GM12801 (cell line): ENCODE results near the gene PACS2.

Experiments used
- TF ChIP-seq, protein P1 (sequence below): IDR thresholded peaks from one replicate; pipeline ENCODE4 v1.5.1; 2011; ENCODE audit warnings: control low read depth; ENCODE audit not compliant: insufficient read length; ENCODE audit errors: extremely low read depth

Gene PACS2

GRCh38 chr14:105343194-105343593, 28.6 kb downstream of the PACS2 start:
- TF ChIP-seq, protein P1, sequence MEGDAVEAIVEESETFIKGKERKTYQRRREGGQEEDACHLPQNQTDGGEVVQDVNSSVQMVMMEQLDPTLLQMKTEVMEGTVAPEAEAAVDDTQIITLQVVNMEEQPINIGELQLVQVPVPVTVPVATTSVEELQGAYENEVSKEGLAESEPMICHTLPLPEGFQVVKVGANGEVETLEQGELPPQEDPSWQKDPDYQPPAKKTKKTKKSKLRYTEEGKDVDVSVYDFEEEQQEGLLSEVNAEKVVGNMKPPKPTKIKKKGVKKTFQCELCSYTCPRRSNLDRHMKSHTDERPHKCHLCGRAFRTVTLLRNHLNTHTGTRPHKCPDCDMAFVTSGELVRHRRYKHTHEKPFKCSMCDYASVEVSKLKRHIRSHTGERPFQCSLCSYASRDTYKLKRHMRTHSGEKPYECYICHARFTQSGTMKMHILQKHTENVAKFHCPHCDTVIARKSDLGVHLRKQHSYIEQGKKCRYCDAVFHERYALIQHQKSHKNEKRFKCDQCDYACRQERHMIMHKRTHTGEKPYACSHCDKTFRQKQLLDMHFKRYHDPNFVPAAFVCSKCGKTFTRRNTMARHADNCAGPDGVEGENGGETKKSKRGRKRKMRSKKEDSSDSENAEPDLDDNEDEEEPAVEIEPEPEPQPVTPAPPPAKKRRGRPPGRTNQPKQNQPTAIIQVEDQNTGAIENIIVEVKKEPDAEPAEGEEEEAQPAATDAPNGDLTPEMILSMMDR, result no peak

DNA sequence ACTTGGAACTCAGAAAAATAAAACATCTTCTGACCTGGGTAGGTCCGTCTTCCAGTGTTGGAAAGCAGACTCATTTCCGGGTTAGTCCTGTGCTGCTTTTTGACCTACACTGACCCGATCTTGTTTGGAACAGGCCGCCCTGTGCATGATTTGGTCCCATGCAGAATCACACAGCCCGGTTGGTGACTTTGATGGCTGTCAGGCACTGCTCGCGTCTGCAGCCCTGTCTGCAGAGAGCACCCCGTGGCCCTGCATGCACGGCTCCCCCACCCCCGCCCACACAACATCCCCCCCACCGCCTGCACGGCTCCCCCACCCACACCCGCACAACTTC, 31.6 kb downstream of the PACS2 start:
- TF ChIP-seq, protein P1, result no peak

GRCh38 chr14:105346876-105347586, 32.5 kb downstream of the PACS2 start:
- TF ChIP-seq, protein P1, result no peak

GRCh38 chr14:105347587-105347968, 33.0 kb downstream of the PACS2 start:
- TF ChIP-seq, protein P1, result no peak

- TF ChIP-seq, protein P1, result no peak
Measured at GRCh38 chr14:105348169-105348944, 33.8 kb downstream of the PACS2 start.

DNA sequence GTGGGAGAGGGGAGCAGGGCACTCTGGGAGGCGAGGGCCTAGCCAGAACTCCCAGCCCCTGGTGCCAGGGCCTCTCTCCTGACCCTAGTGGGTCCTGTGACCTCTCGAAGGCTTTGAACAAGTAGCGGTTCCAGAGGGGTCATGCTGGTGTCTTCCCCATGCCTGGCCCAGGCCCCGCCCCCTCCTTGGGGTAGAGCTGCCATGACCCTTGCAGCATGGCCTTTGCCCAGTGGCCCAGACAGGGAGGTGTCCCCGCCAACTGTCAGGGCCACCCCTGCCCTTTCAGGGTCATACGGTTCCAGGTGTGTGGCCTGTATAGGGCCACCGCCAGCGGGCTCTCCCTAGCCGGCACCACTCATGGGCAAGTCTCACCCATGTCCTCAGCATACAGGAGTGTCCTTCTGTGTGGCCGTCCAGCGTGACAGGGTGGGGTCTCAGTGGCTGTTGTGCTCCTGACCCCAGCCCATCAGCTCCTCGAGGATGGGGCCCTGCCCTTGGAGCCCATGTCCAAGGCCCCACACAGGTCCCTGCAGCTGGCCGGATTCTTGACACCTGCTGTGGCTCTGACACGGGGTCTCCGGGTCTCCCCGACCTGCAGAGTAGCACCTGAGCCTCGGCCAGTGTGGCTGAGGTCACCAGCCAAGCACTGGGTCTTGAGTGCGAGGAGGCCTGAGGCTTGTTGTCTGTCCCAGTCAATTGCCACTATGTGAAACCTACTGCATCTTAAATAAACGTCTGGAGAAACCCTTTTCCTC, 34.6 kb downstream of the PACS2 start:
- TF ChIP-seq, protein P1, result no peak

- TF ChIP-seq, protein P1, result no peak
Measured at GRCh38 chr14:105349992-105350391, 35.4 kb downstream of the PACS2 start.
